Measurements from ENCODE around the gene CD200. TPM values are rescaled to one million over a fixed set of nuclear protein-coding genes. Genes with fewer than 3 reads are reported as not detected.

The CD200 gene
- total RNA-seq, 4 donors from 2014 or later: 4.6 to 59.1 (median 31.4) TPM

DNA sequence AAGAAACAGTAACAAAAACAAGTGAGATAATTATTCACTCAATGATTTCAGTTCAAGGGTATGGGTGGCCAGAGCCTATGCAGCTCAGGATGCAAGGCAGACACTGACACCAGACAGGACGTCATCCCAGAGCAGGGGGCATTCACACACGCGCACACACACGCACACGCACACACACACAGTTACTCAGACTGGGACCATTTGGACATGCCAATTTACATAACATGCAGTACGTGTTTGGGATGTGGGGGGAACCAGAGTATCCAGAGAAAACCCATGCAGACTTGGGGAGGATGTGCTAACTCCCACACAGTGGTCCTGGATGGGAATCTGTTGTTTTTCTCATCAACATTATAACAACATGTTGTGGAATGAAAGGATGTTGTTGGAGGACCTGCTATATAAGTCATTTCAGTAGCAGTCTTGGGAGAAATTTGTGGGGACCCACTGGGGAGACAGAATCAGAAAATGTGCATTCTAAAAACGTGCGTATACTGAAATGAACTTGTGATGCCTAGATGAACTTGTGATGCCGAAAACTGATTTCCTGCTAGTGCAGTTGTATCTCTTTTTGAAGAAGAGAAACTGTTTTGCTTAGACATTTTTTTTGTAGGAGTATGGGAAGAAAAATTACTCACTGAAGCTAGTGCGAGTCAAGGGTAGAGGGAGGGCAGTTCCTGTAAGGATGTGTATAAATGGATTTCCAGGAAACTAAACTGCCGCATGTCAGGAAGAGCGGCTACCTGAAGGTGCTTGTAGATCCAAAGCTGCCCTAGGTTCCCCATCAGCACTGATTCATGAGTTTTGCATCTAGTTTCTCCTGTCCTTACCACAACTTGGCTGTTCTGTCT is 25.2 kb downstream of the CD200 start:
- ATAC-seq (ENCODE audit: low FRiP score) (peak; percentile 89), DNase-seq (ENCODE audit: low spot score) (no peak)
- TF ChIP-seq, protein P1, sequence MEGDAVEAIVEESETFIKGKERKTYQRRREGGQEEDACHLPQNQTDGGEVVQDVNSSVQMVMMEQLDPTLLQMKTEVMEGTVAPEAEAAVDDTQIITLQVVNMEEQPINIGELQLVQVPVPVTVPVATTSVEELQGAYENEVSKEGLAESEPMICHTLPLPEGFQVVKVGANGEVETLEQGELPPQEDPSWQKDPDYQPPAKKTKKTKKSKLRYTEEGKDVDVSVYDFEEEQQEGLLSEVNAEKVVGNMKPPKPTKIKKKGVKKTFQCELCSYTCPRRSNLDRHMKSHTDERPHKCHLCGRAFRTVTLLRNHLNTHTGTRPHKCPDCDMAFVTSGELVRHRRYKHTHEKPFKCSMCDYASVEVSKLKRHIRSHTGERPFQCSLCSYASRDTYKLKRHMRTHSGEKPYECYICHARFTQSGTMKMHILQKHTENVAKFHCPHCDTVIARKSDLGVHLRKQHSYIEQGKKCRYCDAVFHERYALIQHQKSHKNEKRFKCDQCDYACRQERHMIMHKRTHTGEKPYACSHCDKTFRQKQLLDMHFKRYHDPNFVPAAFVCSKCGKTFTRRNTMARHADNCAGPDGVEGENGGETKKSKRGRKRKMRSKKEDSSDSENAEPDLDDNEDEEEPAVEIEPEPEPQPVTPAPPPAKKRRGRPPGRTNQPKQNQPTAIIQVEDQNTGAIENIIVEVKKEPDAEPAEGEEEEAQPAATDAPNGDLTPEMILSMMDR (IDR thresholded peaks at IDR 0.05): no peak

DNA sequence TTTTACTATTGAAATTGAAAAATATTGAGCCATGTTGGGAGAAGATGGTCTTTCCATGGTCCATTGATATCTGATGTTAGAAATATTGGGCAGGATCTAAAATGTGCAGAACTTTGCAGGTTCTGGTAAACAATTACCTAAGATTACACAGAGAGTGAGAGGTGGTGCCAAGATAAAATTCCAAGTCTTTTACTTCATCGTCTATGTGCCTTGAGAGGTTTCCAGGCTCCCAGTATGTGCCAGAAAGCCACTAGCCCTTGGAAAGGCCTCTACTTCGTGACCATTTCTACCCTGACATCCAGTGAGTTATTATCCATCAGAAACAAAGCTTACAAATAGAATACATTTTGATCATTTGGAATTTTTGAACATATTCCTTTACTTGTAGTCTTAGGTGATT is 27.6 kb downstream of the CD200 start:
- ATAC-seq (ENCODE audit: low FRiP score) (no peak), DNase-seq (ENCODE audit: low spot score) (no peak)
- TF ChIP-seq, protein P1 (IDR thresholded peaks at IDR 0.05): no peak

DNA sequence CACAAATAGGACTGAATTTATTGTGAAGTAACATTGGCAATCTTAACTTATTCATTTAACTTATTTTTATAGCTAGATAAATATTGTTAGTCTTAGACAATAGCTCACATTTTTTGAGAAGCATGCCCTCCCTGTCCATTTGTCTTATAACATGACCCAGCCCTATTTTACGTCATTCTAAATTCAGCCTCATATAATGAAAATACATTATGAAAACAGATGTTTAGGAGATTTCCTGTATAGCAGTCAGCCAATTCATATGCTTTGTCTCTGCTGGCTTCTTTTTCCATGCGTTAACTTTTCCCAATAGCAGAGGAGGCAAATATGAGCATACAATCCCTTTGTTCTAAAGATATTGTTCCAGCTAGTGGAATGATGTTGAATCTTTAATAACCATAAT is 29.3 kb downstream of the CD200 start:
- ATAC-seq (ENCODE audit: low FRiP score) (no peak), DNase-seq (ENCODE audit: low spot score) (no peak)
- TF ChIP-seq, protein P1 (IDR thresholded peaks at IDR 0.05): no peak

DNA sequence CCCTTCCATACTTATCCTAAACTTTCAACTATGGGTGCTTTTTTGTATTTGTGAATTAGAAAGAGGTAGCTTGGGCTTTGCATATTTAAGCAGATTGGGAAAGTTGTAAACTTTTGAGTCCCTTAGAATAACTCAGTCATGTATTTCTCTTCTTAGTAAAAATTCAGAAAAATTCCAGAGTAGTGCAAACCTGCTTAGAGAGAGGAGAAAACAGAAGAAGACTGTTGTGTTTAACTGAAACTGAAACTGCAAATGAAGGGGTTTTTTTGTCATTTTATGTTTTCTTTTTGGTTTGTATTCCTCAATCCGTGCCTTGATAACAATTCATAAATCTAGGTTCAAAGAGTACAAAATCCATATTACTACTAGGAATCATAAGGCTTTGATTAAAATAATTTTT is 31.3 kb downstream of the CD200 start:
- TF ChIP-seq, protein P1 (IDR thresholded peaks at IDR 0.05): no peak
- ATAC-seq (ENCODE audit: low FRiP score) (no peak), DNase-seq (ENCODE audit: low spot score) (no peak)

DNA sequence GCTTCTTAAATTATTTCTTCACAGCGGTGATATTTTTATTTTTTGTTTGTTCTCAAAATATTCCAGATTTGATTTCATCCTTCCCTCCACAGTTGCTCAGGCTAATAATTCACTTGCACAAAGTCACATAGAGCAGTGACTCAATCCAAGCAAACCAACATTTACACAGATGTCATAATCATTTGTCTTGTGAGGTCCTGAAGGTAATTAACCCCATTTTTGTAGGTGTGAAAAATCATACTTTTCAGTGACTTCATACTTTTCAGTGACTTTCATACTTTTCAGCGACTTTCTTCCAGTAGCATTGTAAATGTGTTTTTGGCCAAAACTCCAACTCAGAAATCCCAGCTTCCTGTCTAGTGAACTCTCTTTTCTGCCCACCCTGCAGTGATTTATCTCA is 32.1 kb downstream of the CD200 start:
- TF ChIP-seq, protein P1 (IDR thresholded peaks at IDR 0.05): no peak
- no peak for ATAC-seq (ENCODE audit: low FRiP score)
- no peak for DNase-seq (ENCODE audit: low spot score)

DNA sequence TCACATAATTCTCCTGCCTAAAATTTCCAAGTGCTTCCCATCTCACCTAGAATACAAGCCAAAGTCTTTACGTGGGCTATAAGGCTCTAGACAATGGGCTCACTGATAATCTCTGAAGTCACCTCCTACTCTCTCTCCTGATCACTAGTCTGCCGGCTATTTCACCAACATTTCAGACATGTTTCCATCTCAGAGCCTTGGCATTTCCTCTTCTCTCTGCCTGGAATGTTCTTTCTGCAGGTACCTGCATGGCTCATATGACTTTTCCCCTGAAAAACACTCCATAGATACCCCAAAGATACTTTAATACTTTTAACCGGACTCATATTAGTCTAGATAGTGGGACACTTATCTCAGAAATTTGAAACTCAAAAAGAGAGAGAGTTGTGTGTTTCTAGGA is 32.7 kb downstream of the CD200 start:
- ATAC-seq (ENCODE audit: low FRiP score) (no peak), DNase-seq (ENCODE audit: low spot score) (no peak)
- TF ChIP-seq, protein P1 (IDR thresholded peaks at IDR 0.05): no peak

DNA sequence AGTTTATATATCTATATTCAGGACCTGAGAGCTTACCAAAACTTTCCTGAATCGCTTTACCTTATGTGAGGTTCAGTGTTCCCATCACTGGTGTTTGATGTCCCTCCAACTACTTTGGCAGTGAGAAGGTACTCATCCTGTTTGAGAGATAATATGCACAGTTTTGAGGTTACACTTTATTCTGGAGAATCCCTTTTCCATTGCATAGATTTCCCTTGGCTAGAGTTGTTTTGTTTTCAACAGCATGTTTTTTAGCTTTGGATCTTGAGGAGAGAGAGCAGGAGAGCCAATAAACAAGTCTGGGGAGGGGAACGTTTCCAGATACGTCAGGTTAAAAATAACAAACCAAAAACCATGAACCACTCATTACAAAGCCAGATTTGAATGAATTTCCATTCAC is 33.6 kb downstream of the CD200 start:
- TF ChIP-seq, protein P1 (IDR thresholded peaks at IDR 0.05): no peak
- ATAC-seq (ENCODE audit: low FRiP score) (no peak), DNase-seq (ENCODE audit: low spot score) (no peak)
